ENCODE data around the gene PTRHD1.
"Not testable (repeated sequence)": the region's sequence is repeated elsewhere in the genome, so short reads cannot be mapped to it uniquely, and the experiment has no call there.

PTRHD1 gene

DNA sequence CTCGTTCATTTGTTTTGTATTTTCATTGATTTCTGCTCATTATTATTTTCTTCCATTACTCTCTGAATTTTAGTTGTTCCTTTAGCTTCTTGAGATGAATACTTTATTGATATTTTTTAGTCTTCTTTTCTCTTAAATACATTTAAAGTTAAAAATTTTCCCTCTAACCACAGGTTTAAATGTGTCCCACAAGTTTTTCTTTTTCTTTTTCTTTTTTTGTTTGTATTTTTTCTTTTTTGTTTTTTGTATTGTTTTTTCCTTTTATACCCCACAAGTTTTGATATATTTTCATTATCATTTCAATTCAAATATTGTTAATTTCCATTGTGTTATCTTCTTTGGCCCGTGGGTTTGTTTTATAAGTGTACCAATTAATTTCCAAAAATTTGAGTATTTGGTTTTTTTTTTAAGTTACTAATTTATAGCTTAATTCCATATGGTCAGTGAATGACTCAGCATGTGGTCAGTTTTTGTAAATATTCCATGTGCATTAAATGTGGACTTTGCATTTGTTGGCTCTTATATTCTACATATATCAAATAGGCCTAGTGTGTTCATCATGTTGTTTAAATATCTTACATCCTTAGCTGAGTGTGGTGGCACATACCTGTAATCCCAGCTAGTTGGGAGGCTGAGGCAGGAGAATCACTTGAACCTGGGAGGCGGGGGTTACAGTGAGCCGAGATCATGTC lies 16.3 kb upstream of the PTRHD1 start:
- DNase-seq, result peak; percentile 34

DNA sequence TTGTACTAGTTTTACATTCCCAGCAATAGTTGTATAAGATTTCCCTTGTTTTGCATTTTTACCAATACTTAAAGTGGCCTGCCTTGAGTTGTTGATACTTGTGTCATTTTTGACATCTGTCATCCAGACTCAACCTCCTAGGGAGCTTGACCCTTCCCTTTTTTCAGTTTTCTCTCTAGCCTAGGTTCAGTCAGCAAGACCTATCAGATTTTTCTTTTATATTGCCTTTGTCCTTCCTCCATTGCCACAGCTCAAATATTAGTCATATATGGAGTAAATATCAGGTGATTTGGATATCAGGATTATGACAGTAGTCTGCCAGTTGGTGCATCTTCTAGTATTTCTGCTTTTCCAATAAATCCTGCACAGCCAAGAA lies 13.5 kb upstream of the PTRHD1 start:
- DNase-seq, result no peak

DNA sequence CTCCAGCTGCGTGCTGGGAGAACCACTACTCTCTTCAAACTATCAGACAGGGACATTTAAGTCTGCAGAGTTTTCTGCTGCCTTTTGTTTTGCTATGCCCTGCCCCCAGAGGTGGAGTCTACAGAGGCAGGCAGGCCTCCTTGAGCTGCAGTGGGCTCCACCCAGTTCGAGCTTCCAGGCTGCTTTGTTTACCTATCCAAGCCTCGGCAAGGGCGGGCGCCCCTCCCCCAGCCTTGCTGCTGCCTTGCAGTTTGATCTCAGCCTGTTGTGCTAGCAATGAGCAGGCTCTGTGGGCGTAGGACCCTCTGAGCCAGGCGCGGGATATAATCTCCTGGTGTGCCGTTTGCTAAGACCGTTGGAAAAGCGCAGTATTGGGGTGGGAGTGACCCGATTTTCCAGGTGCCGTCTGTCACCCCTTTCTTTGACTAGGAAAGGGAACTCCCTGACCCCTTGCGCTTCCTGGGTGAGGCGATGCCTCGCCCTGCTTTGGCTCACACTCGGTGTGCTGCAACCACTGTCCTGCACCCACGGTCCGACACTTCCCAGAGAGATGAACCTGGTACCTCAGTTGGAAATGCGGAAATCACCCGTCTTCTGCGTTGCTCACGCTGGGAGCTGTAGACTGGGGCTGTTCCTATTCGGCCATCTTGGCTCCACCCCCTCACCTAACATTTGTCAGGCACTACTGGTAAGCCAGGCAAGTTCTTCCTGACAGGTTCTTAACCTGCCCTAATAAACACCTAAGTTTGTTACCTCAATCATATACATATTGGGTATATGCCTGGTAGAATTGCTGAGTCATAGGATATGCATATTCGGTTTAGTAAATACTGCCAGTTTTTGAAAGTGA lies 12.8 kb upstream of the PTRHD1 start:
- not testable (repeated sequence) for DNase-seq

DNA sequence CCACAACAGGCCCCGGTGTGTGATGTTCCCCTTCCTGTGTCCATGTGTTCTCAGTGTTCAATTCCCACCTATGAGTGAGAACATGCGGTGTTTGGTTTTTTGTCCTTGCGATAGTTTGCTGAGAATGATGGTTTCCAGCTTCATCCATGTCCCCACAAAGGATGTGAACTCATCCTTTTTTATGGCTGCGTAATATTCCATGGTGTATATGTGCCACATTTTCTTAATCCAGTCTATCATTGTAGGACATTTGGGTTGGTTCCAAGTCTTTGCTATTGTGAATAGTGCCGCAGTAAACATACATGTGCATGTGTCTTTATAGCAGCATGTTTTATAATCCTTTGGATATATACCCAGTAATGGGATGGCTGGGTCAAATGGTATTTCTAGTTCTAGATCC lies 7.3 kb upstream of the PTRHD1 start:
- DNase-seq, result not testable (repeated sequence)

DNA sequence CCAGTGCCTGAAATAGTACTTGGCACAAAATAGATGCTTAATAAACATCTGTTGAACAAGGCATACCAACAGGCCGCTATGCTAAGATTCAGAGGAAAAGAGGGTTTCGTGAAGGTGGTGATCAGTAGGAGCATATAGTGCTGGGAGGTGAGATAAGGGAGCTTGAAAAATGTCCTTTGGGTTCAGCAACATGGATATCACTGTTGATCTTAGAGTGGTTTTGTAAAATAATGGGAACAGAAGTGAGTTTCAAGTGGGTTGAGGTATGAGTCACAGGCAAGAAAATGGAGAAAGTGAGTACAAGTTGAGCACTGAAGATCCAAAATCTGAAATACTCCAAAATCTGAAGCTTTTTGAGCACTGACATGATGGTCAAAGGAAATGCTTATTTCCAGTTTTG lies 4.5 kb upstream of the PTRHD1 start:
- DNase-seq, result no peak

DNA sequence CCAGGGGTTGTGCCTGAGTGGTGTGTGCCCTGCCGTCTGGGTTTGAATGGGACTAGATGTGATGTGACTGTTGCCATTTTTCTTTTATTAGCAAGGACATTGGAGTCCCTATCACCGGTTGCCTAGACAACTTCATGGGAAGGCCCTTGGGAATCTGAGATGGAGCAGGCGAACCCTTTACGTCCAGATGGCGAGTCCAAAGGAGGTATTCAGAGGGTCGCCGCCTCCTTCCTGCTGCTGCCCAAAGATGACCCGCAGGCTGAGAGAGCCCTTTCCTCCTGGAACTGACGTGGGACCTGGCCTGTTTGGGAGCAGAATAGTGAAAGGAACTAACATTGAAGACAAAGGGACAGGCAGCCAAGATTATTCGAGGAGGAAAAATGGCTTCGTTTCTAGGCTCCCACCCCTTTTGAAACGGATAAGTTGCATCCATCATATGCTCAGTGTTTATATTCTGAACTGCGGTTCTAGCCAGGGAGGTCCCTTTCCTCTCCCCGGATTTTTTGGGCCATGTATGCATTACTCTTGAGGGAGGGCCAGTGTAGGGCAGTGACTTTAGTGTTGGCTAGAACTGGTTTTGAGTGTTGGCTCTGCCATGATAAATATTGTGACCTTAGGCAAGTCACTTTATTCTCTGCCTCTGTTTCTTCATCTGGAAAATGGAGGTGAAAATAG lies 707 bp upstream of the PTRHD1 start:
- peak; percentile 19 for DNase-seq

DNA sequence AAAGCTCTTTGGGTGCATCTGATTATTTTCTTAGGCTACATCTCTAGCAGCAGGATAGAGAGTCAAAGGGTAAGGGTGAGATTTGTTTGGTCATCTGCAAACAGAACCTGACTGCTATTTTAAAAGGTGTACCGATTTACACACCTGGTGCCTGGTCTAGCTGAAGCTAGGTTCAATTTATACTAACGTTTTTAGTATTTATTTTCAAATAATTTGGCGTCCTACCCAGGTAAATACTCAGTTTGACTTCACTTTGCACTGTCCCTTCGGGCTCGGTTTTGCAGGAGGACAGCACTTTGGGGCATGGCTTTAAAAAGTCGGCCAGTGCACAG lies 683 bp downstream of the PTRHD1 start:
- DNase-seq, result no peak

DNA sequence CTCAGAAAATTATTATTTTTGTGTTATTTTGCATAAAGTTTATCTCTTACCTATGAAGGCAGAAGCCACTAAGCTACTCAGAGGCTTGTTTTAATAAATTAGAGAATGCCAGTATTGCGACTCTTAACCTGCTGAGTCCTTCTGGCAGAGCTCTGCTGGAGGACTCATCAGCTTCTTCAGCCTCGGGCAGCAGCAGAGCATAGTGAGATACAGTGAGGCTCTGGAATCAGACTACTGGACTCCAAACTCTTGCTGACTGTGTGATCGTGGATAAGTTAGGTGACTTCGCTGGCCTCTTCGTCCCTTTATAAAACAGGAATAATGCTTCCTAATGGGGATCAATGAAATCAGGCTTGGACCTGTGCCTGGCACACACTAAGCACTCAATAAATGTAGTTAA lies 1.7 kb downstream of the PTRHD1 start:
- no peak for DNase-seq

DNA sequence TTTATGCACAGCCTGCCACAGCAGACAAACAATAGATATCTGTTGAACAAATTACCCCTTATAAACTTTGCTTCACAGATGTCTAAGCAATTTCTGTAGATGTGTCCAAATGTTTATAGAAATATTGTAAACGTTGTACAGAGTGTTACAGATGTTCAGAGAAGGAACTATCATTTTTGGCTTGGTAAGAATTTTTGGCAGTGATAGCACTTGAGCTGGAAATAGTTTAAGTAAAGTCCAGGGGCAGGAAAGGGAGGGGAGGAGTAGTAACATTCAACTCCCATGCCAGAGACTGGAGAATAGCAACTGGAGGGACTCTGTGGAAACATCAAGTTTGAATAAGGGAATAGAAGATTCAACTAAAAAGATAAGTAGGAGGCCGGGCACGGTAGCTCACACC lies 4.4 kb downstream of the PTRHD1 start:
- no peak for DNase-seq

DNA sequence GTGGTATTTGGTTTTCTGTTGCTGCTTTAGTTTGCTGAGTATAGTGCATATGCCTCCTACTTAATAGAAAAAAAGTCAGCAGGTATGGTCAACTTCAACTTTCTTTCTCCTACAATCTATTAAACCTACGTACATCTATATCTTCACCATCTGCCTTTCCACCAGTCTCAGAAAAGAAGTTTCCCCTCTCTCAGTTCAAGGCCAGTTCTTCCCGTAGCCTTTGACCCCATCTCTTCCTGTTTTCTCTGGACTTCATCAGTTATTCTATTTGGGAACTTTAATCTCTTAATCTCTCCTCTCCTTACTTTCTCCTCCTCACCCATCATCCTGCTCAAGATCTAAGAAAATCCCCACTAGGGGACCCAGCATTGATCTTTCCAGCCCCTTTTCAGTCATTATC lies 5.7 kb downstream of the PTRHD1 start:
- DNase-seq, result no peak

DNA sequence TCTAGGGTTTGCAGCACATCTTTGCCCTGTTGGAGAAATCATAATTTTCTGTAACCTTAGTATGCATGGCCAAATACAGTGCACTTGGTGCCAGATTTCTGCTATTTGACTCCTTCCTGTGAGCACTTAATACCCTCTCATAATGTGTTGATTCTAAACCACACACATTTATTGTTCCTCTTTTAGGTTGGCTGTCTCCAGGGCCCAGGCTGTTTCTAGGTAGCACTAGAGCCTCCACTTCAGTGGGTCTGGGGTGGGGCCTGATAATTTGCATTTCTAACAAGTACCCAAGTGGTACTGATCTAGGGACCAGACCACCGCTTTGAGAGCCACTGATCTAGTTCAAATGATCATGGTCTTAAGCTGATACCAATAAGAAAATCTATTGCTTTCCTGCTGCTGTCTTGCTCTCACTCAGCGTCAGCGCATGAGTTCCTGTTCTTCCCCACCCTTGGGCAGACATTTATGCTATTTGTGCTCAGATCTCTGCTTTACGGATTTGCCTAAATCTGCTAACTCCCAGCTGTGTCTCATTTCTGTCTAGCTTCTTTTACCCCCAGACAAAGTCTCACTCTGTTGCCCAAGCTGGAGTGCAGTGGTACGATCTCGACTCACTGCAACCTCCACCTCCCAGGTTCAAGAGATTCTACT lies 7.4 kb downstream of the PTRHD1 start:
- DNase-seq, result no peak

DNA sequence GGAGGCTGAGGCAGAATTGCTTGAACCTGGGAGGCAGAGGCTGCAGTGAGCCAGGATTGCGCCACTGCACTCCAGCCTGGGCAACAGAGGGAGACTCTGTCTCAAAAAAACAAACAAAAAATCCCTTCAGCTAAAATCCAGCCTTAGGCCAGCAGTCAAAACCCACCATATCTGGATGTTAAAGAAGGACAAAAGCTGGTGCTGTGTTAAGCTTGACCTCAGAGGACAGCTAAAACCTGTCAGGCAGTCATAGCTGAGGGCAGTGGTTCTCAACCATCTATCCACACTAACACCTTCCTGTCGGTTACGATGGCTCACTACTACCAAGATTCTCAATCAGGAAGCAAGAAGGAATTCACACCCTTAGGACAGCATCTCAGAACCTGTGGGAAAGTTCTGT lies 9.6 kb downstream of the PTRHD1 start:
- DNase-seq, result no peak

DNA sequence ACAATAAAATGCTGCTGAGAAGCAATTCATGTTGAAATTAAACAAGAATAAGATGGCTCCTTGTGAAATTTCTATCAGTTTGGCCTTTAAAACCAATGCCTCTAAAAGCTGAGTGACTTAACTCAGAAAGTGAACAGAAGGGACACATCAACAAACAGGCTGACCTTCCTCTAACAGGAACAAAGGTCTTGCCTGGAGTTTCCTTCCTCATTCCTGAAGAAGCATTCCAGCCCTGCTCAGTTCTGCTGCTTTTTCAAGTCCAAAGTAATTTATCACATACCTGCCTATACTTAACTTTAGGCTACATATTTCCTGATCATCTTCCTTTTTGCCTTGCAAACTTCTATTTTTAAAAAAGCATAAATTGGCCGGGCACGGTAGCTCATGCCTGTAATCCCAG lies 14.1 kb downstream of the PTRHD1 start:
- no peak for DNase-seq

DNA sequence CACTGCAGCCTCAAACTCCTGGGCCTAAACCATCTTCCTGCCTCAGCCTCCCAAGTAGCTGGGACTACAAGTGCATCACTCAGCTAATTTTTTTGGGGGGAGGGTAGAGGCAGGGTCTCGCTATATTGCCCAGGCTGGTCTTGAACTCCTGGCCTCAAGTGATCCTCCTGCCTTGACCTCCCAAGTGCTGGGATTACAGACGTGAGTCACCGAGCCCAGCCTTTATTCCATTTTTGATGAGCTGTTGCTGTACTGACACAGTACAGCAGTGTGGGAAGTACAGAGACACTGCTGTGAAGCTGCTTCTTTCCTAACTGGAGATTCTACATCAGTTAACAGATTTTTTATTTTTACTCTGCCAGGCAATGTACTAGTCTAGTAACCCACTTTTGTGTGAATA lies 18.8 kb downstream of the PTRHD1 start:
- no peak for DNase-seq

DNA sequence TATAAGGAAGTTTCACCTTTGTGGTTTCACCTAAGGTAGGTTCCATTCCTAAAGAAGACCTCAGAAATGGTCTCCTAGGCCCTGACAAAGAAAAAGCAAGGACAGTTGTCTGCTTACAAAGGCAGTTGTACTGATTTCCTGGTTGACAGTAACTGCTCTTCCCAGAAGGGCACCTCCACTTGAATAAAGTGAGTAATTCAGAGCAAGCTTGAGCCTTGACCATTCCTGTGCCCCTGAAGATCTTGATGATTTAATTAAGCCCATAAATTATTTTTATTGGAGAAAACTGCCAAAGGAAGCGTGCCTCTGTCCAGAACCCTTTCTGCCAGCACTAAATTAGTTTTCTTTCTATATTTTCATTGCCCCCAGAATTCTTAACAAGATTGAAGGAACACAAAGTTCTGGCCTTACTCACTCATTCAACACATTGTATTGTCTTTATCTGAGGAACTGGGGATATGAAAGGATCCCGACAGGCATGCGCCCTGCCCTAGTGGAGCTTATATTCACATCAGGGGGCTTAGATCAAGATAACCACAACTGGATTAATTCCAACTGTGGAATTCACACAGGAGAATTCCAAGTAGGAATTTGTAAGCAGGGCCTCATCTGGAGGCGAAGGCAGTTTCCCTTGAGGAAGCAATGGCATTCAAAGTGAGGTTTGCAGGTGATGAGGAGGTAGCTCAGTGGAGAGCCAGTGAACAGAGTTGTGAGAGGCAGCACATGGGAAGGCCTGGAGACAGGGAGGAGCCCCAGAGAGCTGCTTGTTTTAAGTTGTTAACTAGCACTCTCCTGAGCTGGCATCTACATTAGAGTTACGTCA lies 21.2 kb downstream of the PTRHD1 start:
- DNase-seq, result peak; percentile 13

DNA sequence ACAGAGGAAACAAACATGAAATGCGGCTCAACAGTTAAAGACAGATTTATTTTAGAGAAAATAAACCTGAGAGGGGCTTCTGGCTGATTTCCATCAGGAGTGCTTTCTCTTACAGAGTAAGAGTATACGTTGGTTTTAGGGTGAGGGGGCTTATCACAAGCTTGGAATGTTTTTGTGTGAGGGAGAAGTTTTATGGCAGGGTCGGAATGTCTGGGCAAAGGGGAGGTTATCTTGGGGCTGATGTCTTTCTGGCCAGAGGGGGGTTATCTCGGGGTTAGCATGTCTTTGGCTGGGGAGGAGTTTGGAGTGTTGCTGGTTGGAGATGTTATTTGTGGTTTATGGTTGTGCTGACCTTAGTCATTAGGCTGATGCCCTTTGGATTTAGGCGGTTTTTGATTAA lies 22.1 kb downstream of the PTRHD1 start:
- no peak for DNase-seq

DNA sequence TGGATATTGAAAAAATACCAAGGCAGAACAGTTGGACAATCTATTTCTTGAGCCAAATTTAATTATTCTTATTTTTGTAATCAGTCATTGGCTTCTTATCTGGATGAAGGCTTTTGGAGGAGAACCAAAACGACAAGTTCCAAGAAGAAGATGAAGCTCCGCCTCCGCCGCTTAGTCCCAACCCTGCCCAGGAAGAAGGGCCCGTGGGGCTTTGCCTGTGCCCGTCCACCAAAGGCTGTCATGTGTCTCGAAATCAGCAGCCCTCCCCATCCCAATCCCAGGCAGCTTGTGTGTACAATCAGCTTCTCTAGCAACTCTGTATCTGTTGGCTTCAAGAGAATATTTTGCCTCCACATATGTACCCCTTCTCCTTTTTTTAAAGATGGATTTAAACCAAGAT lies 24.6 kb downstream of the PTRHD1 start:
- no peak for DNase-seq

DNA sequence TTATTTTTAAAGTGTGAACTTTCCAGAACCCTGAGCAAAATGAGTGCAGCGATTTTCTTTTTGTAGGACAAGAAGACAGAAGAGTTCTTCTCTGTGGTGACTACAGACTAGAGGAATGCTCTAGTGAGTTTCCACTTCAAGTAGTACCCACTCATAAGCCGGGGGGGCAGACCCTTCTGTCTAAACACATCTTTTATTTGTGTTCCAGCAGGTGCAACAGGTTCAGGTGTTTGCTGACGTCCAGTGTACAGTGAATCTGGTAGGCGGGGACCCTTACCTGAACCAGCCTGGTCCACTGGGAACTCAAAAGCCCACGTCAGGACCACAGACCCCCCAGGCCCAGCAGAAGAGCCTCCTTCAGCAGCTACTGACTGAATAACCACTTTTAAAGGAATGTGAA lies 25.2 kb downstream of the PTRHD1 start:
- DNase-seq, result no peak

DNA sequence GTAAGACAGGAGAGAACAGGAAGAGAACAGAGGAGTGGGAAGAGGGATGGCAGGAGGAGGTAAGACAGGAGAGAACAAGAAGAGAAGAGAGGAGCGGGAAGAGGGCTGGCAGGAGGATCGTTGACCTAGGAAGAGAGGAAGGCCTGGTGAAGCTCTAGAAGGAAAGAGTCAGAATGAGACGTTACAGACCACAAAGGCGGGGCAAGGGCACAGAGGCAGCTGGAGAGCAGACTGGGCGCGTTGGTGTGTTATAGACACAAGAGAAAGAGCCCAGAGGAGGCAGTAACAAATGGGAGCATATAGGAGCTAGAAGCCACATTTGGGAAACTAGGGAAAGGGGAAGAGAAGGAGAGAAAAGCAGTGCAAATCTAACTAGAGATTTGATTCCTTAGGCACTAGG lies 26.6 kb downstream of the PTRHD1 start:
- DNase-seq, result no peak

DNA sequence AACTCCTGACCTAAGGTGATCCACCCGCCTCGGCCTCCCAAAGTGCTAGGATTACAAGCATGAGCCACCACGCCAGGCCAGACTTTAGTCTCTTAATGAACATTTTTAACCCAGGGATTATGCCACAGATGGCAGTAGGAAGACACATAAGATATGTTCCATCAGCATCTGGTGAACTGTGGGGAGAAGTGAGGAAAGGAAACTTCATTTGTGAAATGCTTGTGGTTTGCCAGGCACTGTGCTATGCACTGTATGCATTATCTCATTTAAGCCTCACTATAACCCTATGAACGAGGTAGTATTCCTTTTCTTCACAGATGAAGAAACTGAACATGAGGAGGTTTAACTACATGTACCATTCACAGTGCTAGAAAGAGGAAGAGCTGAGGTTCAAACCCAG lies 29.3 kb downstream of the PTRHD1 start:
- DNase-seq, result peak; percentile 20

DNA sequence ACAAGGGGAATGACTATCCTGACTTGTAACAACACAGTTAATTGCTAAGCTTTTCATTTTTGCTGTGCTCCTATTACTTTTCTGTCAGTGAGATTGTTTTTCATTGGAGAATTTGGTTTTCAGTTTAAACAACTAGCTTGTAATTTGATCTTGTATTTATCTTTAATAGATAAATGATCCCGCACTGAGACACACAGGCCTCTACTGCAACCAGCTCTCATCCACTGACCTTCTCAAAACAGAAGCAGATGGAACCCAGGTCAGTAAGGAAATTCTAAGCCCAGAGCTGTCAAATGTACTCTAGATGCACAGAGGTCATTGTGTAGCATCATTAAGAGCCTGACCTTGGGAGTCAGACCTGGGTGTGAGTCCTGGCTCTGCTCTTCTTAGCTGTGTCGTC lies 30.7 kb downstream of the PTRHD1 start:
- no peak for DNase-seq

DNA sequence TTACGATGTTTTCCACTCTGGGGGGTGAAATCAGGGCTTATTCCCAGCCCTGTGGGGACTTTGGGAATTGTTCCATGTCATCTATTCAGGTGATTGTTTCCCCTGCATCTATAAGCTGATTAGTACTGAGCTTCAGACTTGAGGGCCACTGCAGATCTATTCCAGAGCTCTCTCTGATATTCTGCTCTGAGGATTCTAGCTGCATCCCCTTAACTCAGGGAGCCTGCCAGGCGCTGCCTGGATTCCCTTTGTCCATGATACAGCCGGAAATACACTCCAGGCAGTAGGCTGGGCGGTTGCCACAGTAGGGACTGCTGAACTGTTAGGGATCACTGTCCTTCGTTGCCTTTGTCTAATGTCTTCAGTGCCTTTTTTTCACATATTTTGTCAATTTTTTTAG lies 31.3 kb downstream of the PTRHD1 start:
- no peak for DNase-seq

DNA sequence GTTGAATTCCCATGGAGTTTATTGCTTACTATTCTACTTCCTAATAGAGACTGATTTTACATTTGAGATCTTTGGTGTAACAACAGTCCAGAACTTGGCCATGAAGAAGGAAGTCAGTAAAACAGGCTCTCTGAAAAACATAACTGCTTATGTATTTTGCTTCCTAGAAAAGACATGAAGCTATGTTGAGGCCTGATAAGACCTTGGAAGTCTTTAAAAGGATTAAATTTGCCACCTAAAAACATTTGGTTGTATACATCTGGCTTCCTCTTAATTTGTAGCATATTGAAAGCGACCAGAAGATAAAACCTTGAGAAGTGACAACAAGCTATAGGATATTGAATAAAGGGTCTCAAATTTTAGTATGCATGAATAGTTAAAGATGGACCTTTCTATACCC lies 36.4 kb downstream of the PTRHD1 start:
- no peak for DNase-seq
